NCI-H446 (cell line): ENCODE results near the gene NRF1.
"Not testable (repeated sequence)": the region's sequence is repeated elsewhere in the genome, so short reads cannot be mapped to it uniquely, and the experiment has no call there.

ENCODE experiments used
- DNase-seq, 2 experiments: peaks; one replicate each; lab custom pipeline; 2025; lab: John Stamatoyannopoulos, UW

Gene NRF1

DNA sequence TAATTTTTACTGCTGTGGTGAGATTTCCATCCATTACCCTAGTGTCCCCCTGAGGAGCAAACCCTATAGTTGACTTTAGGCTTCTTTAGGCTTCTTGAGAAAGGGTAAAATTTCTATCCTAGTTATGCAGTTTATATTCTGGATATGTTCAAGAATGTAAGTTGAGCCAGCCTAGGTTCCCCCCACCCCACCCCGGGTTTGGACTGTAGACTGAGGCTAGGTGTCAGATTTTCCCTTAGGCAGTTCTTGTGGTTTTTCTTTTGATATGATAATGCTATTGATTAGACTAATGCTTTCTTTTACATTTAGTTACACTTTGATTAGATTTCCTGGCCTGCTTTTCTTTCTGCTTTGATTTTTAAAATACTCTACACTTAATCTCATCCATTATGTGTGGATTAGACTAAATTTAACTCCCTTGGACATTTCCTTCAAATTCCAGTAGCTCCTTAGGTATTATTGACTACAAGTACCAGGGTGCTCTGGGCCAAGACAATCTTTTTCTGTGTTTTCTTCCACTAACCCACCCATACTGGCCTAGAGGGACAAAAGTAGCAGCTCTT, 37.7 kb downstream of the NRF1 start:
- no peak for DNase-seq

DNA sequence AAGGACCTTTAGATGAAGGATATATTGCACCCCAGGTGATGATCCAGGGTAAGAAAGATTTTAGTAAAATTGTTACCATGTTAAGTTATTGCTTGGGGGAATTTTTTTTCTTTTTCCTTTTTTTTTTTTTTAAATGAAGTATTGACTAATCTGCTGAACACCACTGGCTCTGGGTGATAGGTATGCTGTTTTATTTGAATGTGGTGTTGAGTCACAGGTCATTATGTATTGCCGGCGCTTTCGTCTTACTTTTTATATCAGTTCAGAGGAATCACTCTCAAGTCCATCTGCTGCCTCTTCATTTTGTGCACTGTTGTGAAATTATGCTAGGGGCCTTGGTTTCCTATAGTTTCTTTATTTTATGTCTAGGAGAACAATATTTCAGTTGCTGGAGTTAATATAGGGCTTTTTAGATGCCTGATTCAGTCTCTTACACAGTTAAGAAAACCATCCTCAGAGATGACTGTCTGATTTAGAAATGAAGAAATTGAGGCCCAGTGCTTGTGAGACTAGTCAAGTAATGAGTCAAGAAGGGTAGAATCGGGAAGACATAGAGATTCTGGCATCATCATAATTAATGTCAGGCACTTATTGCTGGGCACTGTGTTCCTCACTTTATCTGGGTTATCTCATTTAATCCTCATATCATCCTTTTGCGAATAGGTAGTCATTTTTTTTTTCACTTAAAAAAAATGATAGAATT, 38.7 kb downstream of the NRF1 start:
- no peak for DNase-seq

DNA sequence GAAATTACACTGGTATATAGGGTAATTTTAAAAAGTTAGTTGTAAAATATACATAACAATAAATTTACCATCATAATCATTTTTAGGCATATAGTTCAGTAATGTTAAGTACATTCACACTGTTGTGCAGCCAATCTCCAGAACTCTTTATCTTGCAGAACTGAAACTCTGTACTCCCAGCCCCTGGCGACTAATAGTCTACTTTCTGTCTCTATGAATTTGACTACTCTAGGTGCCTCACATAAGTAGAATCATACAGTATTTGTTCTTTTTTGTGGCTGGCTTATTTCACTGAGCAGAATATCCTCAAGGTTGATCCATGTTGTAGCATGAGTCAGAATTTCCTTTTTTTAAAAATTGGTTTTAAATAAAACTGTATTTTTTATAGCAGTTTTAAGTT, 41.4 kb downstream of the NRF1 start:
- no peak for DNase-seq

DNA sequence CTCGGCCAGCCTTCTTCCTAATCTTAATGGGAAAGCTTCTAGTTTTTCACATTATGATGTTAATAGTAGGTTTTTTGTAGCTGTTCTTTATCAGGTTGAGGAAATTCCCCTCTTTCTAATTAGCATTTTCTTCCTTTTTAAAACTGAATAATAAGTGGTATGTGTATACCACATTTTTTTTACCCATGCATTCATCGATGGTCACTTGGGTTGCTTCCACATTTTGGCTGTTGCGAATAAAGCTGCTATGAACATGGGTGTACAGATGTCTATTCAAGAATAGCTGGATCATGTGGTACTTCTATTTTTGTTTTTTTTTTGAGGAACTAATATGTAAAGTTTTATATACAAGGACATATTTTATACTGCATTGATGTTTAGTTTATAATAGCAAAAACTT, 44.3 kb downstream of the NRF1 start:
- no peak for DNase-seq

DNA sequence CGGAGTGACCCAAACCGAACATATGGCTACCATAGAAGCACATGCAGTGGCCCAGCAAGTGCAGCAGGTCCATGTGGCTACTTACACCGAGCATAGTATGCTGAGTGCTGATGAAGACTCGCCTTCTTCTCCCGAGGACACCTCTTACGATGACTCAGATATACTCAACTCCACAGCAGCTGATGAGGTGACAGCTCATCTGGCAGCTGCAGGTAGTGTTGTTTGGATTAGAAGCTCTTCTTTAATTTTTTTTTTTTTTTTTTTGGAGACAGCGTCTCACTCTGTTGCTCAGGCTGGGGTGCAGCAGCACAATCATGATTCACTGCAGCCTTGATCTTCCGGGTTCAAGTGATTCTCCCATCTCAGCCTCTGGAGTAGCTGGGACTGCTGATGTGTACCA, 45.8 kb downstream of the NRF1 start:
- DNase-seq, result no peak

DNA sequence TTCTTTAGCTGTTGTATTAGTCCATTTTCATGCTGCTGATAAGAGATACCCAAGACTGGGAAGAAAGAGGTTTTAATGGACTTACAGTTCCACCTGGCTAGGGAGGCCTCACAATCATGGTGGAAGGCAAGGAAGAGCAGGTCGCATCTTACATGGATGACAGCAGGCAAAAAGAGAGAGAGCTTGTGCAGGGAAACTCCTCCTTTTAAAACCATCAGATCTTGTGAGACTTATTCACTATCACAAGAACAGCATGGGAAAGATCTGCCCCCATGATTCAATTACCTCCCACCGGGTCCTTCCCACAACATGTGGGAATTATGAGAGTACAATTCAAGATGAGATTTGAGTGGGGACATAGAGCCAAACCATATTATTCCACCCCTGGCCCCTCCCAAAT, 48.4 kb downstream of the NRF1 start:
- not testable (repeated sequence) for DNase-seq

DNA sequence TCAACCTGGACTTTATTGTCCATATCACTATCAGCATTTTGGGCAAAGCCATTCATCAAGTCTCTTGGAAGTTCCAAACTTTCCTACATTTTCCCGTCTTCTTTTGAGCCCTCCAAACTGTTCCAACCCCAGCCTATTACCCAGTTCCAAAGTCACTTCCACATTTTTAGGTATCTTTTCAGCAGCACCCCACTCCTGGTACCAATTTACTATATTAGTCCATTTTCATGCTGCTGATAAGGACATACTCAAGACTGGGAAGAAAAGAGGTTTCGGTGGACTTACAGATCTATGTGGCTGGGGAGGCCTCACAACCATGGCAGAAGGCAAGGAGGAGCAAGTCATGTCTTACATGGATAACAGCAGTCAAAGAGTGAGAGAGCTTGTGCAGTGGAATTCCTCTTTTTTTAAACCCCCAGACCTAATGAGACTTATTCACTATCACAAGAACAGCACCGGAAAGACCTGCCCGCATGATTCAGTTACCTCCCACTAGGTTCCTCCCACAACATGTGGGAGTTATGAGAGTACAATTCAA, 50.2 kb downstream of the NRF1 start:
- no peak for DNase-seq

DNA sequence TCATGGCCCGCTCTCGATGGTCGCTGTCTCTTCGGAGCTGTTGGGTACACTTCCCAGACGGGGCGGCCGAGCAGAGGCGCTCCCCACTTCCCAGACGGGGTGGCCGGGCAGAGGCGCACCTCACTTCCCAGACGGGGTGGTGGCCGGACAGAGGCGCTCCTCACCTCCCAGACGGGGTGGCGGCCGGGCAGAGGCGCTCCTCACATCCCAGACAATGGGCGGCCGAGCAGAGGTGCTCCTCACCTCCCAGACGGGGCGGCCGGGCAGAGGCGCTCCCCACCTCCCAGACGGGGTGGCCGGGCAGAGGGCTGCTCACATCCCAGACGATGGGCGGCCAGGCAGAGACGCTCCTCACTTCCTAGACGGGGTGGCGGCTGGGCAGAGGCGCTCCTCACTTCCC, 51.7 kb downstream of the NRF1 start:
- DNase-seq, result not testable (repeated sequence)

DNA sequence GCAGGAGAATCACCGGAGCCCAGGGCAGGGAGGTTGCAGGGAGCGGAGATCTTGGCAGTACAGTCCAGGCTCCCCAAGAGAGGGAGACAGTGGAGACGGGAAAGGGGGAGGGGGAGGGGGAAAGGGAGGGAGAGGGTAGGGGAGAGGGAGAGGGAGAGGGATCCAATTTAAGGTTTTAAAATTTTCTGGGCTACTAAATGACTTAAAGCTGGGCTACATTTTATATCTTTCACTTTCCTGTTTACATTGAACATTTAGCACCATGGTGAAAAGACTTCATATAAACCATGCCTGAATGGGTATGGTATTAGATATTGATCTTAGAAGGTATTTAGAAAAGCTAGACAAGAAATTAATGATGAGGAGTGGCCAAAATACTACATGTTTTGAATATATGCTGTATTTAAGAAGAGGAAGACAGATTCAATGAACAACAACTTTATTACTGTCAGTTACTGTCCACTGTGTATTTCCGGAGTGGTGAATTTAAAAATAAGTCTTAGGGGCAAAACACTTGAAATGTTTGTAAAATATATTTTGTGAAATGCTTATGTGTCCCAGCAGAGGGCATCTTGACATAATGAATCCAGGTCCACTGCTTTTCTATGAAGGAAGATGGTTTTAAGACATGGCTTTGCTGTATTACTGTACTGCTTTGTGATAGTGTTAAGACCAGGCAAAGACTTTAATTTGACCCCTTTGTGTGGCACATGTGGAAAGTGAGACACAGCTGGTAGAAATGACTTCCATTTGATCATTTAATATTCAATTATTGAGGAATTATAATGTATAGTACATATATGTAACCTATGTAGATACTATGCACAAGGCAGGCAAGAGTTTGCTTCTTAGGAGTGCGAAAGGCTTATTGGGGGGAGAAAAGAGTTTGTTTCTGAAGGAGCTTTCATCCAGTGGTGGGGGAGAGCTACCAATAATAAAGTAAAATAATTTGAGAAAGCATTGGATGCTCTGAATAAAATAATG, 52.8 kb downstream of the NRF1 start:
- DNase-seq, result peak; percentile 3 to 43

DNA sequence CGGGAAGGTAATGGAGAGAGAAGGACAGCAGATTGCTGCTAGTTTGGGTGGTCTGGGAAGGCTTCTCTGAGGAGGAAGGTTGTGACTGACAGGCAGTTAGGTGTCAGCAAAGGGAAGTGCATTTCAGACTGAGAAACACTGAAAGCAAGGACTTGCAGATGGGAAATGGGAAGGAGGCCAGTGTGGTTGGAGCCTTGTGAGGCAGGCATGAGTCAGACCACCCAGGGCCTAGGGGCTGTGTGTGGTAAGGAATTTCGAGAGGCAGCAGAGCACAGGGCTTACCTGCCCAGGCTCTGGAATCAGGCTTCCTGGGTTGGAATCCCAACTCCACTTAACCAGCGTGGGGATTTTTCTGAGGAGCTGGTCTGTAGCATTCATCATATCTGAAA, 53.5 kb downstream of the NRF1 start:
- peak in 1 of 2 experiments; percentile 1 for DNase-seq

DNA sequence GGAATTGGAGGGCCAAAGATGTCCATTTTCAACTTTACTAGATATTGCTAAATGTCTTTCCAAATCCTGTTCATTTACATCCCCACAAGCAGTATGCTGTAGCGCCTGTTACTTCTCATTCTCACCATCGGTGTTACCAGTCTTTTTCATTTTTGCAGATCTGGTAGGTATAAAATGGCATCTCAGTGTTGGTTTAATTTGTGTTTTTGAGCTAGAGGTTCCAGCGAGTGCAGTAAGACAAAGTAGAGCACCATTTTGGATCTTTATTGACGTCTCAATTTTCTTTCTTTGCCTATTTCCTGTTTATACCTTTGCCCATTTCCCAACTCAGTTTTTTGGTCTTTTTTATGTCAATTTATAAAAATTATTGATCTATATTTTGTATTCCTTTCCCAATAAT, 55.6 kb downstream of the NRF1 start:
- no peak for DNase-seq

DNA sequence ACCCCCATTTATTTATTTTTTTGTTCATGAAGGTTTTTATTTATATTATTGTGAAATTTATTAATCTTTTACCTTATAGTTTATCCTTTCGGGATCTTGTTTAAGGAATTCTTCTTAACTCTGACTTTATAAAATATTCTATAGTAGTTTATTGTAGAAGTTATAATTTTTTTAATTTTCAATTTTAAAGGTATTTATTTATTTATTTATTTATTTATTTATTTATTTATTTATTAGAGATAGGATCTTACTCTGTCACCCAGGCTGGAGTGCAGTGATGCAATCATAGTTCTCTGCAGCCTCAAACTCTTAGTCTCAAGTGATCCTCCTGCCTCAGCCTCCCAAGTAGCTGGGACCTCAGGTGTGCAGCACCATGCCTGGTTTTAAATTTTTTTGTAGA, 56.0 kb downstream of the NRF1 start:
- no peak for DNase-seq

DNA sequence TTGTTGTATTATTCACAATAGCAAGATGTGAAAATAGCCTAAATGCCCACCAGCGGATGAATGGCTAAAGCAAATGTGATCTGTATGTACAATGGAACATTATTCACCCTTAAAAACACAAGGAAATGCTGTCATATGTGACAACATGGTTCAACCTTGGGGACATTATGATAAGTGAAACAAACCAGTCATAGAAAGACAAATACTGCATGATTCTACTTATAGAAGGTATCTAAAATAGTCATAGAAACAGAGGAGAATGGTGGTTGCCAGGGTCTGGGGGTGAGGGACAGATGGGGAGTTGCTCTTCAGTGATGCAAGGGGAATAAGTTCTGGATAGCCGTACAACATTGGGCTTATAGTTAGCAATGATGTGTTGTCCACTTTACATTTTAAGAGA, 58.4 kb downstream of the NRF1 start:
- peak in 1 of 2 experiments; percentile 0 for DNase-seq

DNA sequence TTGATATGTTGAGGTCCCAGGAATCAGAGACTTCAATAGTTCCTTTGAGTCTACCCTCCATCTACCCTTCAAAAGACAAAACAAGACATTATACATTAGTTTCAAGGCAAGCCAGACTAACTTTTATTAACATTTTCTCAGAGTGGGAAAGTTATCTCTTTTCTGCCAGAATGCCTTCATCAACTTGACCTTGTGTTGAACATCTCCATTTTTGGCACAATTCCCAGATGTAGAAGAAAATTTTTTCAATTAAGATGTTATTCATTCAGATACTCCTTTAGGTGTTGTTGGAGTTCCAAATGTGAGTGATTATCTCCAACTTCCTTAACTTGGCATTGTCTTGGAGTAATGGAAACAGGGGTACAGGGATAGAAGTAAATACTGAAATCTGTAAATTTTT, 59.1 kb downstream of the NRF1 start:
- DNase-seq, result no peak

DNA sequence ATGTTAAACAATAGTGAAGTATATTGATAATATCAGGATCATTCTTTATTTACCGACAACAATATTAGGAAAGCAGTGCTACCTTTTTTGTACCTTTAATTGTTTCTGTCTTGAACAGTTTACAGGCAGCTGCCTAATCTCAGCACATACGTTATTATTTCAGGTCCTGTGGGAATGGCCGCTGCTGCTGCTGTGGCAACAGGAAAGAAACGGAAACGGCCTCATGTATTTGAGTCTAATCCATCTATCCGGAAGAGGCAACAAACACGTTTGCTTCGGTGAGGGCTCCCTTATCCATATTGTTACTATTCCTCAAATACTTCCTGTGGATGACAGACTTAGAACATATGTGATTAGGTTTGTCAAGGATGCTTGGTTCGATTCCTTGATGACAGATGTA, 59.7 kb downstream of the NRF1 start:
- DNase-seq, result no peak

DNA sequence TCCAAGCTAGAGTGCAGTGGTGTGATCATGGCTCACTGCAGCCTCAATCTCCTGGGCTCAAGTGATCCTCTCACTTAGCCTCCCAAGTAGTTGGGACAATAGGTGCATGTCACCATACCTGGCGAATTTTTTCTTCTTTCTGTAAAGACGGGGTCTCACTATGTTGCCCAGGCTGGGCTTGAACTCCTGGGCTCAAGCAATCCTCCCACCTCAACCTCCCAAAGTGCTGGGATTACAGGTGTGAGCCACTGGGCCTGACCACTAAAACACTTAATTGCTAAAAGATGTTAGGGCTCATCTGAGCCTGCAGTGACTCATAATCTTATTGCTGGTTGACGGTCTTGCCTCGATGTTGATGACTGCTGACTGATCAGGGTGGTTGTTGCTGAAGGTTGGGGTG, 63.0 kb downstream of the NRF1 start:
- not testable (repeated sequence) for DNase-seq

DNA sequence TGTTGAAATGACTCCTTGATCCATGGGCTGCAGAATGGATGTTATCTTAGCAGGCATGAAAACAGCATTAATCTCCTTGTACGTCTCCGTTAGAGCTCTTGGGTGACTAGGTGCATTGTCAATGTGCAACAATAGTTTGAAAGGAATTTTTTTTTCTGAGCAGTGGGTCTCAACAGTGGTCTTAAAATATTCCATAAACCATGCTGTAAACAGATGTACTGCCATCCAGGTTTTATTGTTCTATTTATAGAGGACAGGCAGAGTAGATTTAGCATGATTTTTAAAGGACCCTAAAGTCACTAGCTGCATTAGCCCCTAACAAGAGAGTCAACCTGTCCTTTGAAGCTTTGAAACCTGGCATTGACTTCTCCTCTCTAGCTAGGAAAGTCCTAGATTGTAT, 64.0 kb downstream of the NRF1 start:
- no peak for DNase-seq

DNA sequence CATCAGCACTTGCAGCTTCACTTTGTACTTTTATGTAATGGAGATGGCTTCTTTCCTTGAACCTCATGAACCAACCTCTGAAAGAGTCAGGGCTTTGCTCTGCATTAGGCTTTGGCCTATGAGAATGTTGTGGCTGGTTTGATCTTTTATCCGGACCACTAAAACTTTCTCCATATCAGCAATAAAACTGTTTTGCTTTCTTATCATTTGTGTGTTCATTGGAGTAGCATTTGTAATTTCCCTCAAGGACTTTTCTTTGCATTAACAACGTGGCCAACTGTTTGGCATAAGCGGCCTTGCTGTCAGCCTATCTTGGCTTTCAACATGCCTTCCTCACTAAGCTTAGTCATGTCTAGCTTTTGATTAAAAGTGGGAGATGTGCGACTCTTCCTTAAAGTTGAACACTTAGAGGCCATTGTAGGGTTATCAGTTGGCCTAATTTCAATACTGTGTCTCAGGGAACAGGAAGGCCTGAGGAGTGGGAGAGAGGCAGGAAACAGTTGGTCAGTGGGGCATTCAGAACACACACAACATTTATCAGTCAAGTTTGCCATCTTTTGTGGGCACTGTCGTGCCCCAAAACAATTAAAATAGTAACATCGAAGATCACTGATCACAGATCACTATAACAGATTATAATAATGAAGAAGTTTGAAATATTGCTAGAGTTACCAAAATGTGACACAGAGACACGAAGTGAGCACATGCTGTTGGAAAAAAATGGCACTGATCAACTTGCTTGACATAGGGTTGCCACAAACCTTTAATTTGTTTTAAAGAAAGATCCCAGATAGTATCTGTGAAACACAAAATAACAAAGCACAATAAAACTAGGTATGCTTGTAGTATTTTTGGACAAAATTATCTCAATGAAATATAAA, 64.7 kb downstream of the NRF1 start:
- no peak for DNase-seq

DNA sequence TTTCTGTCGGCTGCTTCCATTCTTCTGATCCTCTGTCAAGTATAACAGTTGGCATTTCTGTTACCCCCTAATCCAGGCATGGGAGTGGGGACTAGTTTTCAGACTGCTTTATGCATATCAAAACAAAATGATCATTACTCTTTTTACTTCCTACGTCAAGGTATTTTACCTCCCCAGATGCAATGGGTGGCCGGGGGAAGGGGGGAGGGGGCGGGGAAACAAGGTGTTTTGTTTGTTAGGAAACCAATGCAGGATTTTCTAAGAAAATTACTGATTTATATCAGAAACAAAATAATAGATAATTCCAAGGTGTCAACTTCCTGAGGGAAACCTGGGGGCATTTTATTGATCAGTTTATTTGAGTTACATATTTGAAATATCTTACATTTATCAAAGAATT, 66.3 kb downstream of the NRF1 start:
- DNase-seq, result no peak

DNA sequence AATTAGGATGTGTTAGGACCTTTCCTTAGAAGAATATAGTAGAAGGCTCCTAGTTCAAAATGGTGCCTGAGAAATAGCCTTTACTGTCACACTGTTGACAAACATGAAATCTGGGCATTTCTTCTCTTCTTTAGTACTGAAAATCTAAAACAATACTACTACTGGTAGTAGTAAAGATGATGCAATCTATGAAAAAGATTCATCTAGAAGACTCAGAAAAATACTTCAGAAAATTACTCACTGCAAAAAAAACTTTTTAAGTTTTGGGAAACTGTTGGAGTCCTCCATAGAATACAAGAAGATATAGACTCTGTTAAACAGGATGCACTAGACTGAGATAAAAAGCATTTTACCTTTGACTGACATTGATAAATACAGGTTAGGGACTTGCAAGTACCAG, 67.1 kb downstream of the NRF1 start:
- DNase-seq, result no peak

DNA sequence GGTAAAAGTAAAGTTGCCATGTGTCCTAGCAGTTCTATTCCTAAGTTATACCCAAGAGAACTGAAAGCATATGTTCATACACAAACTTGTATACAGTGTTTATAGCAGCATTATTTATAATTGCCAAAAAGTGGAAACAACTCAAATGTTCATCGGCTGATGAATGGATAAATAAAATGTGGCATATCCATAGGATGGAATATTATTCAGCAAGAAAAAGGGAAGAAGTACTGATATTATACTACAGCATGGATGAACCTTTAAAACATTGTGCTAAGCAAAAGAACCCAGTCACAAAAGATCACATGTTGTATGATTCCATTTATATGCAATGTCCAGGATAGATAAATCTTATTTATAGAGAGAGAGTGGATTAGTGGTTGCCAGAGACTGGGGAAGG, 68.9 kb downstream of the NRF1 start:
- DNase-seq, result no peak

DNA sequence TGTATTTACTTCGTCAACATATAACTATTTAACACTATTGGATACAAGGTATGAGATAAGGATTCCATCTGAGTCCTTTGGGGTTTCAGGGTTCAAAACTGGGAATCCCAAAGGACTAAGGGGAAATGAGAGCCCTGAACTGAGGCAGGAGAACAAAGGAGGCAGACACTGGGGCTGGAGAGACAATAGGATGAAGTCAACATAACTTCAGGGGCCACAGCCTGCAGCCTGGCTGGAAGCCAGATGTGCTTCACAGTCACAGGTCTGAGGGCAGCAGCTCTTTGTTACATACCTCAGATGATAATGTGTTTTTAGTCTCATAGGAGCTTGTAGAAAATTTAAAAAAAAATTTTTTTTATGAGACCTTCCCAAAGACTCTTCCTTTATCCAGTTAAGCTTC, 73.3 kb downstream of the NRF1 start:
- DNase-seq, result no peak
